HepG2 (cell line): ENCODE measurements around the gene SNRNP25. TPM values are rescaled to one million over a fixed set of nuclear protein-coding genes. Genes with fewer than 3 reads are reported as not detected.
A peak's percentile ranks its signal among the peaks of the same experiment; 100 is the strongest.

ENCODE experiments used
- BCL3 ChIP-seq: sonication (generic); formaldehyde crosslinking; IDR thresholded peaks from 2 replicates; pipeline ENCODE4 v1.5.1; 2020; ENCODE audit warnings: mild to moderate bottlenecking, missing genetic modification reagents, moderate library complexity
- EHMT2 ChIP-seq: fragments of 200-600 bp; sonication (generic); IDR thresholded peaks from 2 replicates; pipeline ENCODE4 v1.7.0; 2017; ENCODE audit warnings: antibody characterized with exemption, low read depth, low read length, borderline replicate concordance
- EP300 ChIP-seq, 3 experiments: sonication (generic) in 1 of 3; formaldehyde crosslinking in 1 of 3; IDR thresholded peaks; 2 replicates each; pipeline versions ENCODE4 v1.5.1 to v1.6.1; 2011 to 2020; ENCODE audit warnings: low read depth in 2 of 3, low read length in 2 of 3, borderline replicate concordance in 1 of 3, improper control_type of control experiment in 1 of 3, mild to moderate bottlenecking in 1 of 3, missing genetic modification reagents in 1 of 3, moderate library complexity in 1 of 3
- FIP1L1 ChIP-seq: fragments of 200-400 bp; formaldehyde crosslinking; IDR thresholded peaks from 2 replicates; pipeline ENCODE4 v1.6.1; 2018; ENCODE audit warnings: low read depth, mild to moderate bottlenecking, low read length, moderate library complexity, borderline replicate concordance; ENCODE audit not compliant: insufficient read depth
- FLYWCH1 ChIP-seq: sonication (generic); formaldehyde crosslinking; IDR thresholded peaks from 2 replicates; pipeline ENCODE4 v1.8.1; 2023; ENCODE audit warnings: mild to moderate bottlenecking, missing genetic modification reagents
- FOXO1 ChIP-seq: sonication (generic); formaldehyde crosslinking; IDR thresholded peaks from 2 replicates; pipeline ENCODE4 v1.4.0; 2020; ENCODE audit warnings: missing genetic modification reagents
- KDM5B ChIP-seq: sonication (generic); formaldehyde crosslinking; IDR thresholded peaks from 2 replicates; pipeline ENCODE4 v1.4.0; 2020; ENCODE audit warnings: missing genetic modification reagents, mild to moderate bottlenecking, borderline replicate concordance
- NFE2L2 ChIP-seq: fragments of 150-350 bp; IDR thresholded peaks from 2 replicates; pipeline ENCODE4 v1.6.1; 2014; ENCODE audit warnings: low read length
- PAF1 ChIP-seq: IDR thresholded peaks from 2 replicates; pipeline ENCODE4 v1.6.1; 2016; ENCODE audit warnings: missing genetic modification reagents, missing compliant biosample characterization
- PHF5A ChIP-seq: IDR thresholded peaks from one replicate; pipeline ENCODE4 v1.6.1; 2018; ENCODE audit warnings: low read depth, missing genetic modification reagents; ENCODE audit not compliant: unreplicated experiment
- SALL1 ChIP-seq: sonication (generic); formaldehyde crosslinking; IDR thresholded peaks from 2 replicates; pipeline ENCODE4 v1.8.0; 2022; ENCODE audit warnings: mild to moderate bottlenecking, missing genetic modification reagents
- SPEN ChIP-seq: sonication (generic); formaldehyde crosslinking; IDR thresholded peaks from 2 replicates; pipeline ENCODE4 v1.5.1; 2020; ENCODE audit warnings: low read depth, mild to moderate bottlenecking, missing genetic modification reagents
- U2AF1 ChIP-seq: fragments of 200-400 bp; formaldehyde crosslinking; optimal IDR thresholded peaks from 2 replicates; pipeline ENCODE3; 2017; ENCODE audit warnings: mild to moderate bottlenecking, low read depth, low read length
- YEATS2 ChIP-seq: sonication (generic); formaldehyde crosslinking; IDR thresholded peaks from 2 replicates; pipeline ENCODE4 v1.4.0; 2020; ENCODE audit warnings: missing genetic modification reagents, borderline replicate concordance
- ZNF12 ChIP-seq: sonication (generic); formaldehyde crosslinking; IDR thresholded peaks from 2 replicates; pipeline ENCODE4 v1.5.0; 2020; ENCODE audit warnings: missing genetic modification reagents
- ZNF333 ChIP-seq: sonication (generic); formaldehyde crosslinking; IDR thresholded peaks from 2 replicates; pipeline ENCODE4 v1.4.0; 2020; ENCODE audit warnings: mild to moderate bottlenecking, missing genetic modification reagents, borderline replicate concordance
- ZNF335 ChIP-seq: sonication (generic); formaldehyde crosslinking; IDR thresholded peaks from 2 replicates; pipeline ENCODE4 v1.4.0; 2020; ENCODE audit warnings: missing genetic modification reagents
- ZNF350 ChIP-seq: sonication (generic); formaldehyde crosslinking; IDR thresholded peaks from 2 replicates; pipeline ENCODE4 v1.4.0; 2020; ENCODE audit warnings: mild to moderate bottlenecking, low read depth, missing genetic modification reagents, borderline replicate concordance
- ZNF354B ChIP-seq: sonication (generic); formaldehyde crosslinking; IDR thresholded peaks from 2 replicates; pipeline ENCODE4 v1.8.0; 2022; ENCODE audit warnings: mild to moderate bottlenecking, missing genetic modification reagents
- ZNF691 ChIP-seq: sonication (generic); formaldehyde crosslinking; IDR thresholded peaks from 2 replicates; pipeline ENCODE4 v1.4.0; 2020; ENCODE audit warnings: missing genetic modification reagents, low read depth, mild to moderate bottlenecking, borderline replicate concordance
- ZNF781 ChIP-seq: sonication (generic); formaldehyde crosslinking; IDR thresholded peaks from 2 replicates; pipeline ENCODE4 v1.5.1; 2020; ENCODE audit warnings: borderline replicate concordance, mild to moderate bottlenecking, missing genetic modification reagents; ENCODE audit errors: not compliant biosample characterization
- ZSCAN20 ChIP-seq: sonication (generic); formaldehyde crosslinking; IDR thresholded peaks from 2 replicates; pipeline ENCODE4 v1.4.0; 2020; ENCODE audit warnings: missing genetic modification reagents, mild to moderate bottlenecking, borderline replicate concordance
- polyA plus RNA-seq, 8 experiments: library from polyadenylated mRNA; depleted of rRNA in 3 of 8; stranded (reverse) in 7 of 8; unstranded in 1 of 8; fragments of >200 nt; fragmentation: Illumina TruSeq in 4 of 8; extraction: Trizol in 4 of 8; gene quantifications; 2 replicates each; pipeline versions ENCODE4 v1.2.1 to v1.2.3, GENCODE V29; 2011 to 2016; ENCODE audit warnings: low read depth in 4 of 8, missing spikeins in 1 of 8, mixed read lengths in 1 of 8; ENCODE audit not compliant: insufficient read depth in 1 of 8
- total RNA-seq, 5 experiments: library from RNA; depleted of rRNA; stranded (reverse); fragments of >200 nt; fragmentation: Illumina TruSeq; extraction: Trizol; gene quantifications; 2 replicates each; pipeline ENCODE4 v1.2.3, GENCODE V29; 2016; ENCODE audit warnings: low read depth in 1 of 5
- TF ChIP-seq, protein P1 (sequence below): sonication (generic); formaldehyde crosslinking; IDR thresholded peaks from 2 replicates; pipeline ENCODE4 v1.4.0; 2020; ENCODE audit warnings: mild to moderate bottlenecking, missing genetic modification reagents

SNRNP25 gene
- total and polyA plus RNA-seq, 2 of the 13 experiments (the other 11 are each of a cell fraction or from before 2014, with no cell fraction given) = 34.1 to 97.4 TPM

DNA sequence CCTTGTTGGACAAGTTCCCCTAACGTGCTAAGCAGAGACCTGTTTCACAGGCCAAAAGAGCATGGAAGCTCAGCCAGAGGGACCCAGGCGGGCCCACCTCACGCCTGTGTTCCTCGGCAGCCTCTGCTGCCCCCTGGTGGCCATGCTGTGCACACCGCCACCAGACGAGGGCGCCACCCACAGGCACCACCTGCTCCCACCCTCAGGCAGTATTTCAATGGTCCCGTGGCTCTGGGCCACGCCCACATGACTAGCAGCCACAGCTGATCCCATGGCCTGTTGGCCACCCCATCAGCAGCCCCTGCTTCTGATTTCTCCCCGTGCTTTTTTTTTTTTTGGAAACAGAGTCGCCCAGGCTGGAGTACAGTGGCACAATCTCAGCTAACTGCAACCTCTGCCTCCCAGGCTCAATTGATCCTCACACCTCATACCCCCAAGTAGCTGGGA lies 43.3 kb downstream of the SNRNP25 start (continued):
- TF ChIP-seq ZNF12 (CRISPR knock-in tag) (0 out of 2 replicates have a peak, but pooled peaks have one; percentile 30), KDM5B (CRISPR knock-in tag) (peak; percentile 49; the same call in 1 of the 2 replicates), FLYWCH1 (no peak), SPEN (CRISPR knock-in tag) (peak; percentile 35; the same call in 1 of the 2 replicates), PAF1 (CRISPR knock-in tag) (no peak), NFE2L2 (peak; percentile 16; the same call in 1 of the 2 replicates), SALL1 (CRISPR knock-in tag) (peak; percentile 67), ZNF335 (no peak), ZNF691 (CRISPR knock-in tag) (peak; percentile 91; the same call in 1 of the 2 replicates), PHF5A (CRISPR knock-in tag) (no peak), EHMT2 (no peak), BCL3 (CRISPR knock-in tag) (no peak), ZNF350 (peak; percentile 41; the same call in 1 of the 2 replicates), FOXO1 (CRISPR knock-in tag) (0 out of 2 replicates have a peak, but pooled peaks have one; percentile 34), ZNF333 (CRISPR knock-in tag) (no peak), ZNF781 (no peak), U2AF1 (peak; percentile 41), EP300 (IDR thresholded peaks at IDR 0.05; ENCODE audit: low read depth in 2 of 2, low read length in 2 of 2) (no peak), EP300 (CRISPR knock-in tag; IDR thresholded peaks at IDR 0.05; ENCODE audit: borderline replicate concordance) (no peak), ZNF354B (CRISPR knock-in tag) (no peak), ZSCAN20 (no peak), YEATS2 (CRISPR knock-in tag) (no peak; the same call in 1 of the 2 replicates), FIP1L1 (no peak)
- TF ChIP-seq, protein P1, sequence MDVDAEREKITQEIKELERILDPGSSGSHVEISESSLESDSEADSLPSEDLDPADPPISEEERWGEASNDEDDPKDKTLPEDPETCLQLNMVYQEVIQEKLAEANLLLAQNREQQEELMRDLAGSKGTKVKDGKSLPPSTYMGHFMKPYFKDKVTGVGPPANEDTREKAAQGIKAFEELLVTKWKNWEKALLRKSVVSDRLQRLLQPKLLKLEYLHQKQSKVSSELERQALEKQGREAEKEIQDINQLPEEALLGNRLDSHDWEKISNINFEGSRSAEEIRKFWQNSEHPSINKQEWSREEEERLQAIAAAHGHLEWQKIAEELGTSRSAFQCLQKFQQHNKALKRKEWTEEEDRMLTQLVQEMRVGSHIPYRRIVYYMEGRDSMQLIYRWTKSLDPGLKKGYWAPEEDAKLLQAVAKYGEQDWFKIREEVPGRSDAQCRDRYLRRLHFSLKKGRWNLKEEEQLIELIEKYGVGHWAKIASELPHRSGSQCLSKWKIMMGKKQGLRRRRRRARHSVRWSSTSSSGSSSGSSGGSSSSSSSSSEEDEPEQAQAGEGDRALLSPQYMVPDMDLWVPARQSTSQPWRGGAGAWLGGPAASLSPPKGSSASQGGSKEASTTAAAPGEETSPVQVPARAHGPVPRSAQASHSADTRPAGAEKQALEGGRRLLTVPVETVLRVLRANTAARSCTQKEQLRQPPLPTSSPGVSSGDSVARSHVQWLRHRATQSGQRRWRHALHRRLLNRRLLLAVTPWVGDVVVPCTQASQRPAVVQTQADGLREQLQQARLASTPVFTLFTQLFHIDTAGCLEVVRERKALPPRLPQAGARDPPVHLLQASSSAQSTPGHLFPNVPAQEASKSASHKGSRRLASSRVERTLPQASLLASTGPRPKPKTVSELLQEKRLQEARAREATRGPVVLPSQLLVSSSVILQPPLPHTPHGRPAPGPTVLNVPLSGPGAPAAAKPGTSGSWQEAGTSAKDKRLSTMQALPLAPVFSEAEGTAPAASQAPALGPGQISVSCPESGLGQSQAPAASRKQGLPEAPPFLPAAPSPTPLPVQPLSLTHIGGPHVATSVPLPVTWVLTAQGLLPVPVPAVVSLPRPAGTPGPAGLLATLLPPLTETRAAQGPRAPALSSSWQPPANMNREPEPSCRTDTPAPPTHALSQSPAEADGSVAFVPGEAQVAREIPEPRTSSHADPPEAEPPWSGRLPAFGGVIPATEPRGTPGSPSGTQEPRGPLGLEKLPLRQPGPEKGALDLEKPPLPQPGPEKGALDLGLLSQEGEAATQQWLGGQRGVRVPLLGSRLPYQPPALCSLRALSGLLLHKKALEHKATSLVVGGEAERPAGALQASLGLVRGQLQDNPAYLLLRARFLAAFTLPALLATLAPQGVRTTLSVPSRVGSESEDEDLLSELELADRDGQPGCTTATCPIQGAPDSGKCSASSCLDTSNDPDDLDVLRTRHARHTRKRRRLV (CRISPR knock-in tag) = no peak
